ENCODE results near the gene OCA2.
A peak's percentile ranks its signal among the peaks of the same experiment; 100 is the strongest.

The OCA2 gene

DNA sequence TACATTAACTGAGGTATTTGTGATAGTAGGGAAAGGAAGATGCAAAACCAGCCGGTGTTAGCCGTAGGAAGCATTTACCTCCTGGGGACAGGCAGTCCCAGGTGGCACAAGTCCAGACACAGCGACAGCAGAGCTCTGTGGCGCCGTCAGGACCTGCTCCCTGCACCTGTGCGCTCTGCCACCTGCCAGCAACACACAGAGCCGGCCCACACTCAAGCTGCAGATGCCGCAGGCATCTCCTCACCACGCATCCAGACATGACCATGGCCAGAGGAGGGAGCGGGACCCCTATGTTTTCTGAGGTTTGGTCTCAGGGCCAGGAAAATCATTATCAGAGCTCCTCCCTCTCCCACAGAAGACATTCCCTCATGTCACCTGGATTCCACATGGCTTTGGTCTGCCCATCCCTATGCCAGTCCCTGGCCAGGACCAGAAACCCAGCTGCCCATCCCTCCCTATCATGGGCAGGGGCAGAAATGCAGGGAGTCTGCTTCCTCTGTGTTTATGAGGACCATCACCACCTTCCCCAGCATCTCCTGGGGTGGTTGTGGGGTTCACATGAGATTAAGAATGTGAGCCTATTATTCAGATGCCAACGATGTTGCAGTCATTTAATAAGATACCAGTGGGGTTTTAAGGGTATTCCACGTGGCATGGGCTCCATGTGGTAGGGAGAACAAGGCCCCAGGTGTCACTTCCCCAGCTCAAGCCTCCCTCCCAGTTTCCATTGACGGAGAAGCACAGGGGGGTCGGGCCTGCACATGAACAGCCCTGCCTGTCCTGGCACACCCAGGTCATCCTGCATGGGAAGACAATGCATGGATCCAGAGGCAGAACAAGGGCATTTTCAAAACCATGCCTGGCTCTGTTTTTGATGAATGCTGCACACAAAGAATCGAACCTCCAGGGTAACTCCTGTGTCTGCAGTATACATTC, 251.1 kb downstream of the OCA2 start:
- DNase-seq (ENCODE audit: low read depth) = no peak

DNA sequence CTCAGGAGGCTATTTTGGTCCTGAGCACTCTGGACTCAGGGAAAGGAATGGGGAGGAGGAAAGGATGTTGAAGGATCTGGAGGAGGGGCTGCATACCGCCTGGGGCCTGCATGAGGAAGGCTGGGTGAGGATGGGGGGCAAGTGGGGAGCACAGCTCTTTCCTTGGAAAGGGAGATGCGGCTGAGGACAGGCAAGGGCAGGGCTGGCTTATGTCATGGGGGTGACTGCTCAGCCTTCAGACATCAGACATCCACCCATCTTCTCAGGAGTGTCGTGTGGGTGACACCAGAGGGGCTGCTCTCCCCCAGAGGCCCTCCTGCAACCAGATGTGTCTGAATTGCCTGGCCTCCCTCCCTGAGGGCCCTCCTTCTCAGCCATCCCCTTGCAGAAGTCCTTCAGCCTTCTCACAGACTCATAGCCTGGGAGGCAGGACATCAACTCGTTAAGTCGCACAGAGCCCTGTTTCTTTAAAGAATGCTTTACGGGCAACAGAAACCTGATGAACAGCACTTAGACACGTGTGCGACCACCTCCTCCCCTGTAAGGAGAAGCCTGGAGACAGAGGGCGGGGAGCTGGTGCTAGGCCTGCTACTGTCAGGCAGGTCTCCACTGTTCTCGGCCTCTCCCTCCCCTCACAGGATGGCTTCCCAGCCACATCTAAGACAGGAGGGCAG, 252.3 kb downstream of the OCA2 start:
- no peak for DNase-seq (ENCODE audit: low read depth)

DNA sequence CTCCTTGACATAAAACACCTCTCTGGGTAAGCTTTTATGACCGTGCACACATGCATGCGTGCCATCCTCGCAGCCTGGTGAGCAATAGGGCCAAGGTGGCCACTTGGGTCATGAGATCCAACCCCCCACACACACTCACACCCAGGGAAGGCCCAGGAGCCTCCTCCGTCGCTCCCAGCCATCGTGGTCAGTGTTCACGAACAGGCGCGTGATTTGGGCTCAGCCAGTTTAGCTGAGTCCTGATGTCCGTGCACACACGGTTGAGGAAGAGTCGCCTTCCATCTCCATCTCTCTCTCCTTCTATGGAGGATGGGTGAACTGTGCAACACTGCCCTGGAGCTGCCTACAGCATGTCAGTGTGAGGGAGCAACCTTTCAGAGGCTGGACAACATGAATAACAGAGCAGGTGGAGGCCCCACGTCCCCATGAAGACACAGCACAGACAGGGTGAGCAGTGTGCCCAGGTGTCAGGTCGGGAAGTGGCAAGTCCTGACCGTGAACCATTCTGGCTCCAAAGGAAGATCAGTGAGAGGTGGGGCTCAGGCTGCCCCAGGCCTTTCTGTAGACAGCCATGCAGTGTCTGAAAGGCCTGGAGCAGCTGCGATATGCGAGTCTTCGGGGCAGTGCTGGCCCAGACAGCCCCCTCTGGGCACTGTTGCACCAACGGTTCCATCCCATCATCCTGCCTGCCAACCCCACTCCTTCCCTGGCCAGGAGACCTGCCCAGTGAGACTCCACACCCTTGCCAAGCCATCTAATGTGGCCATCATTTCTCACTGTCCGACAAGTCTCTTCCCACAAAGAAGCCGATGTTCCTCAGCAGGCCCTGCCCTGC, 253.4 kb downstream of the OCA2 start:
- DNase-seq (ENCODE audit: low read depth) = no peak

DNA sequence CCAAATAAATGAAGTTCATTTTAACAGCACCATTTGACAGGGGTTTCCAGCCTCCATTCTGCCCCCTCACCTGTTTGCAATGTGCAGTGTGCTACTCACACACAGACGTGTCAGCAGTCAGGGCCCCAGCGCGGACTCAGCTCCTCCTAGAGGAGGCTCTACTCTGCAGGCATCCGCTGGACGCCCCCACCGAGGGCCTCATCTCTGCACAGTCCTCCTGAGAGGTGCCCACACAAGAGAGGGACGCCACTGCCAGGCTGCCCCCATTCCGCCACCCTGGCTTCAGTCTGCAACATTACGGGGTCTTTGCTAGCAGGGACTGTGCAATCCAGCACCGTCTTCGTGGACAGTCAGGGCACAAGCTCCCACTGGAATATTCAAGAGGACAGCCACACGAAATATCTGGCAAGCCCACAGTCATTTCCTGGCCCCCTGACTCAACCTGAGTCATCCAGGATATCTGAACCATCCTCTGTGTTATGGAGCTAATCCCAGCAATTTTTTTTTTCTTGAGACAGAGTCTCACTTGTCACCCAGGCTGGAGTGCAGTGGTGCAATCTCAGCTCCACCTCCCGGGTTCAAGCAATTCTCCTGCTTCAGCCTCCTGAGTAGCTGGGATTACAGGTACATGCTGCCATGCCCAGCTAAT, 255.0 kb downstream of the OCA2 start:
- DNase-seq (ENCODE audit: low read depth) = peak; percentile 3

DNA sequence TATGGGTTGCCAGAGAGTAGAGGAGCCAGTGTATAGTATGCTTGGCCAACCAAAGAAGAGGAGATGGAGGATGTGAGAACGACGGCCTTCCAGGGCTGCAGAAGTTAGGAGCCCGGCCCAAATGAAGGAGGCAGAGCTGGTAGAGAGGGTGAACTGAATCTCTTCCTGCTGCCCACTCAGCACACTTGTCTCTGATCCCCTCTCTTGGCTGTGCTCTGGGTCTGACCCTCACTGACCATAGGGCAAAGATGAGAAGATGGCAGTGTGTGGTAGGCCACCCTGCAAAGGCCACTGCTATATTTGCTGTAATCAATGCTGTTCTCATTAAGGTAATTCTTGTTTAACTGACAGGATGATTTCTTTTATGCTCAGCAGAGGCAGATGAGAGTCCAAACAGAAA, 256.0 kb downstream of the OCA2 start:
- DNase-seq (ENCODE audit: low read depth) = no peak

DNA sequence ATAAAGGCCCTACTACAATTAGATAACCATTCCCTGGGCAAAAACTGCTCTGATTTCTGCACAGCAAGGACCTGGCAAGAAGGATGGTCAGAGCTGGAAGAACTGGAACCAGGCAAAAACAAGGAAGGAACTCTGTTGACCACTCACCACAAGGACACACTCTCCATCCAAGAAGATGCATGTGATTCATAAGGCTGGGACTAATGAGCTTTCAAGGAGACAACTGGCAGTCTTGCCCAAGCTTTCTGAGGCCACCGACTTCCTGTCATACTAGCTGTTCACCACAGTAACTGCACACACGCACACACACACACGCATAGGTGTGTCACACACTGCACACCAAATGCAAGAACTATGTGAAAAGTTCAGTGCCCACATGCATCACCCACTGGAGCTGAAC, 256.6 kb downstream of the OCA2 start:
- no peak for DNase-seq (ENCODE audit: low read depth)

DNA sequence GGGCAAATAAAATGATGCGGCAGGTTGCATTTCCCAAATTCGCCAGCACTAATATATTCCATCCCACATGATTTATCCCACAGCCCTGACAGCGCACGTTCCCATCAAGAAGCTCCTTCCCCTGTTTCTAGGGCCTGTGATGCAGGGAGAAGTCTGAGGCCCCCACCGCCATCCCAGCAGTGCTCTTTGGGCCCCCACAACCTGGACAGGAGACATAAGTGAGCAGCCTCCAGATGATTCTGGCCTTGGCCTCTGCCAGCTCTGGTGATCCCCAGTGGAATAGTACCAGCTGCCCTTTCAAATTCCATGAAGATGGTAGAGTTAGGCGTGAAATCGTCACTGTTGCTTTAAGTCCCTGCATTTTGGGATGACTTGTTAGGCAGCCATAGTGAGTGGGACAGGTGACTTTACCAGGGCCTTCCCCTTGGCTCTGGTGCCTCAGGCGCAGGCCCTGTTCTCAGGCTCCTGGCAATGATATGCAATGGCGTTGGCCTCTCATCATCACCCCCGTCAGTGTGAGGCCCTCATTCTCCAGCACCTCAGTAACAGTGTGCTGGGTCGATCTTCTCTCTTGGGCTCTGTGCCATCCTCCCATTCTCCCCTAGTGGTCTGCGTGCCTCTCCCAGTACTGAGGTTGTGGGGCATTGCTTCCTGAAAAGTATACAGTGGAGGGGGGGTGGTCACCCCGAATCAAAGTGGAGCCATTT, 263.7 kb downstream of the OCA2 start:
- no peak for DNase-seq (ENCODE audit: low read depth)

DNA sequence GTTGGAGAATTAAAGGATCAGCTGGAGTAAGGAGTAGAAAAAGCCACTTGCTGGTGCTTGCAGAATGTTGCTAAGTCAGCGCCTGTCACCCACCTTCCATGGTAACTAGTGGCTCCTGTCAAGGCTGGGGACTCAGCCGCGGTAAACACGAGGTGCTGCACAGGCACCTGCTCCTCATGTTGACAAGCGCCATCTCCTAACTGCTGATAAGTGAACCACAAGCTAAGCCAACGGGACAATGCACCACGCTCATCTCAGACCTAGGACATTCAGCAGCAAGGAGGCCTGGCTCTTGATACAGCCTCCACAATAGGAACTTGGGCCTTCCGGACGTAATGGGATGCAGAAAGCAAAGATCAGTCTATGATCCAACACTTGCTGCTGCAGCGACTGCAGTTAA, 264.4 kb downstream of the OCA2 start:
- DNase-seq (ENCODE audit: low read depth) = no peak

DNA sequence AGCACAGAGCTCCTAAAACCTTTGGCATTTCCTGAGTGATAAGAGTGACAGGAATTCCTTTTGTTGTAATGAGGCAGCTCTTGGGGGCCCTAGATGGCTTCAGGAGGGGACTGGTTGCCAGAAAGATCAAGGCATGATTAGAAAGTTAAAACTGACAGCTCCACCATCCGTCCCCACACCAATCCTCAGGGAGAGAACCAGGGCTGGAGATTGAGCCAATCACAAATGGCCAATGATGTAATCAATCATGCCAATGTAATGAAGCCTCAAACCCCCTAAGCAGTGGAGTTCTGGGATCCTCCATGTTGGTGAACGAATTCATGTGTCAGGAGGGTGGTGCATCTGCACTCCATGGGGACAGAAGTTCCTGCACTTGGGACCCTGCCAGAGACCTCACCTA, 265.1 kb downstream of the OCA2 start:
- no peak for DNase-seq (ENCODE audit: low read depth)

DNA sequence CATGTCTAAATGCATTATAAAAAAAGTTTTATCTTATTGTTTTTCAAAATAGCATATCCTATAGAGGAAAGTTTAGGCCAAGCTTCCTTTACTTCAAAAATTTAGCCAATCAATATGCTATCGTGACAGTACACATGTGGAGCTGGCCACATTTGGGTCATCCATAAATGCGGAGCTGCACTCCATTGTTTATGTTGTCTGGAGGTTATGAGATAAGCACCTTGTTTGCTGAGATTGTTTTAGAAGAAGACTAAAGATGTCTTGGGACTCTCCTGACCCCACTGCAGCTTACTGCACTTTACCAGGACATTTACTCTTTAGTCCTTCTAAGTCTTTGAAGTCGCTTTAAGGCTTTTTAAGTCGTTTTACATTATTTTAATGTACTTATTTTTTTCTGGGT, 265.9 kb downstream of the OCA2 start:
- no peak for DNase-seq (ENCODE audit: low read depth)

DNA sequence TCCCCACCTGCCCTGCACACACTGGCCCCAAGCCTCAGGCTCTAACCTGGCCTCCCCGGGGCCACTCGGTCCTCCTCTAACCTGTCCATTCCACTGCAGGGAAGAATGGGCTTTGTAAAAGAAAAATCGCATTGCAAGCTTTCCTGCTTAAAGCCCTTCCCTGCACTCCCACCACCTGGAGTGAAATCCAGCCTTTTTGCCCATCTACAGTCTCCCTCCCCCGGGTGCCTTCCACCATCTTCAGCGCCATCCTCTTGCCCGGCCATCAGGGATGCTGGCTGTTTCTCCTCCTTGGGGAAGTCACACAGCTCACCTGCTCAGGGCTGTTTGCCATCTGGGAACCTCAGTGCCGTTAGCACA, 266.9 kb downstream of the OCA2 start:
- DNase-seq (ENCODE audit: low read depth) = no peak

DNA sequence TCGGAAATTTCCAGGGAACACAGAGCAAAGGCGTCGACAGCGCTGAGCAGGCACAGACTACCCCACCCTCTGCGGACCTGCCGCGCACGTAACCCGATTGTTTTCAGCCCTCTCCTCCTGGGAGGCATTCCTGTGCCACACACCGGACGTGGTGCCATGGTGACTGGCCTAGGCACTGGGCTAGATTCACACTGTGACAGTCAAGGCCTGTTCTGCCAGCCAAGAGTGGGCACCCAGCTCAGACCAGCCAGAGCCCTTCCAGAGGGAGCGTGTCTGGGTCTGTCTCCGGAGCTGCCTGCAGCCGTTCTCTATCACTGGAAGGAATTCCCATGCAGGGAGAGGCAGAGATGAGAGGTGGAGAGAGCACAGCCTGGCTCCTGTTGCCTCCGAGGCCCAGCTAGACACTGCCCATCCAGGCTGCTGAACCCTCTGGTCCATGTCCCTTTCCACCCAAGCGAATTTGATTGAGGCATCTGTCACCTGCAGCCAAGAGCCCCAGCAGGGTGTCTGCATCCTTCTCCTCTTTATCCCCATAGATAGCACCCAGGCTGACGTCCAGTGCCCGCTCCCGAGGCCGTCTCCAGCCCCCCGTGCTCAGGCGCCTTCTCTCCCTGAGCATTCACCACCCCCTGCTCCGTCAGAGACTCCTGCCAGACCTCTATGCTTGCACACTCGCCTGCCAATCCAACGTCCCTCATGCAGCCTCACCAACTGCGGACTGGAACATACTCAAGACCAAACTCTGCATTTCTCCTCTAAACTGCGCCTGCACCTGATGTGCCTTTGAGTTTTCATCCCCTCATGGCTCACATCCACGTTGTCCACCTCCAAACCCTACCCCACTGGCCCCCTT, 267.5 kb downstream of the OCA2 start:
- no peak for DNase-seq (ENCODE audit: low read depth)

DNA sequence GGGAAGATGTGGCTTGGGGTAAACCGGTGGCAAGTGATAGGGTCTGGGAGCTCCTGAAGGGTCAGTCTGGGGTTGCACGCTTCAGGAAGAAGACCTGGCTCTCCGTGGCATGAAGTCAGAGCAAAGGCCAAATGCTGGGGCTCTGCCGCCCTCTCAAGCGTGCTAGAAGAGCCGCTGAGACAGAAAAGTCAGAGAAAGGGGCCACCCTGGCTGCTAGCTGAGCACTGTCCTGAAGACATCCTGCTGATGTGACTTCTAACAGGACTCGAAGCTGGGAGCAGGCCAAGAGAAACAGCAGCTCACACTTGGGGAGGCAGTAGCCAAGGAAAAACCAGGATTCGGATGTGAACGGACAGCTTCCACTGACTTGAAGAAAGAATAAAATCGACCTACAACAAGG, 270.4 kb downstream of the OCA2 start:
- DNase-seq (ENCODE audit: low read depth) = no peak

DNA sequence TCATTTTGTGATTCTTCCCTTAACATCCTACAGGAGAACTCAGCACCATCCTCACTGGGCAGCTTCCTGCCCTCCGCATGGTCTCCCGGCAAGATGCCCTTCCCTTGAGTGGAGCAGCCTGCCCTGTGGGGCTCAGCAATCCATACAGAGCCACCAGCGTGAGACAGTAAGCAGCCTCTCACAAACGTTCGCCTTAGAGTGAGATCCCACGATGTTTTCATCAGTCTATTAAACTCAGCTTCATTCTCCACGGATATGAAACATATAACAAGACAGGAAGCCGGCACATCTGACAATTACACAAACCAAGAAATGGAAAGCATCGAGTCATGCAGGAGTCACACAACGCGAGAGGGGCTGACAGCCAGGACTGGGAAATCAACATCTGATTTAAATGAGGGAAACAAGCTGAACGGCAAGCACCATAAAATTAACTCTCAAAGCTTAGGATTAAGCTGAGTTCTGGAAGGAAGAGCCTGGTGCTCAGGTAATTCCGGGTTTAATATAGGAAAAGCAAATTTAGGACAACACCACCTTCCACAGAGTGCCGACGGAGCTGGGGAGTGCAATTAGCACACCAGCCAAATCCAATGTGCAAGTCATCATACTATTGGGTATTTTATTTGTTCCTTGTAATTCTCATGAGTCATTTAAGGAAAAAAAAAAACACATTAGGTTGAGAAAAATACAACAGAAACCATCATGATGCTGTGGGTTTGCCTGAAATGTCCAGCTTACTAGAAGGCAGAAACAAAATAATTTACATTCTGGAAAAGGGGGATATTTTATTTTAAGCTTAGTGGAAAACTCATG, 272.0 kb downstream of the OCA2 start:
- no peak for DNase-seq (ENCODE audit: low read depth)

DNA sequence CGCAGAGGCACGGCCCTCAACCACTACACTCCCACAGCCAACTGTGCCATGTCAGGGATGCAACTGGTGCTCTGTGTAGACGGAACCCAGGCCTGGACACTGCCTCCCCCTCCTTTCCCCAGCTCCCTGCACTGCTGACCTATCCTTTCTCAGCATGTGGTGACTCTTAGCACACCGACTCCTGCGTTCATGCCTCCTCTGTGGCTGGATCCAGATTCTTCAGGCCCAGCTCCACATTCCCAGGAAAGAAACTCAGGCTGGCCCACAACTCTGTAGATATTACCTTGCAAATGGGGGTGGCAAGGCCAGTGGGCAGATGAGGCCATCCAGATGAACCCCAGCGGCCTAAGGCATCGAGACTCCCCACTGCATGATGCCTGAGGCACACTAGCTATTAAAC, 272.7 kb downstream of the OCA2 start:
- DNase-seq (ENCODE audit: low read depth) = no peak

DNA sequence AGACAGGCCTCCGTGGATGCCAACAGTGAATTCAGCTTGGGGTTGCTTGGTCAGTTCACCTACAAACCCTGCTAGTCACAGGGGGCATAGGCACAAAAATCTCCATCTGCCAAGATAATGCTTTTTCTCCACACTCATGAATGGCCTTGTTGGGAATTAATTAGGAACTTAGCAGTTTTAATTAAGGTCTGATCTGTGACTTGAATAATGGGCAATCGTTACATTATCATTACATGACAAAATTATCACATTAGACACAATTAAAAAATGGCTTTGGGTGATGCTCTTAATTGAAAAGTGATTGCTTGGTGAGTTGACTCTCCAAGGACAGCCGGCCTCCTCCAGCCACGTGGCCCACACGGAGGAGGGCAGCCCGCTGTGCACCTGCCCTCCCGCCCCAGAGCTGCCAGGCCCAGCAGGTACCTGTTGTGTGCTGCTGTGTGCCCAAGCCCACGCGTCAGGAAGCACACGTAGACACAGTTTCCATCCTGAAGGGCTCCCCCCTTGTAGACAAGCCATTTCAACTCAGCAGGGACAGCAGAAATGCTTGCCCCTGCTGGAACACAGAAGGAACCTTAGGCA, 274.2 kb downstream of the OCA2 start:
- DNase-seq (ENCODE audit: low read depth) = no peak

DNA sequence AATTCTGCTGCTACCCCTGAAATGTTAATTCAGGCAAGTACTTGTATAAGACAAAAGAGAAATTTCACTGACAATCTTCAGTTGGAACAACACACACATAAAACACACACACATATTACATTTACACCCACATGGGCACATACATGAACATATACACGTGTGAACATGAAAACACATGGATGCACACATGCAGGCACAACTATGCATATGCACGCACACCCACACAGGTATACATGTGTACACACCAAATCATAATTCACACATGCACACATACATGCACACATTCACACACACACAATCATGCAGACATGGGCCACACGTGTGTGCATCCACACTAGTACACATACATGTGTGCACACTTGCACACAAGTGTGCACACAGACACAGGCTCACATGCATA, 277.8 kb downstream of the OCA2 start:
- DNase-seq (ENCODE audit: low read depth) = no peak

DNA sequence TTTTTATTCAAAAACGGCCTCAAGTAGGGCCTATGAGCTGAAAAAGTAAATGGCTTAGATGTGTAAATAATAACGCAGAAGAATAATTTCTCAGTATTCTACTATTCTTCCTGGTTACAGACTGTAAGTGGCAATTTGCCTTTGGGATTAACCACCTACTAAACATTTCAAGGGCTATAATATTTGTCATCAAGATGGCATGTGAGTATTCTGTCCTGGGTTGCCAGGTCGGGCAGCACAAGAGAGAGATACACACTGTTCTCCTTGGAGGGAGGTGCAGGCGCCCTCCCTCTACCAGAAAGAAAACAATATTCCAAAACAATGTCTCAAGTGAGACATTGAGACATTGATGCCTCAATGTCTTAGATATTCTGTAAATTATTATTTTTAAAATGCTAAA, 278.4 kb downstream of the OCA2 start:
- no peak for DNase-seq (ENCODE audit: low read depth)

DNA sequence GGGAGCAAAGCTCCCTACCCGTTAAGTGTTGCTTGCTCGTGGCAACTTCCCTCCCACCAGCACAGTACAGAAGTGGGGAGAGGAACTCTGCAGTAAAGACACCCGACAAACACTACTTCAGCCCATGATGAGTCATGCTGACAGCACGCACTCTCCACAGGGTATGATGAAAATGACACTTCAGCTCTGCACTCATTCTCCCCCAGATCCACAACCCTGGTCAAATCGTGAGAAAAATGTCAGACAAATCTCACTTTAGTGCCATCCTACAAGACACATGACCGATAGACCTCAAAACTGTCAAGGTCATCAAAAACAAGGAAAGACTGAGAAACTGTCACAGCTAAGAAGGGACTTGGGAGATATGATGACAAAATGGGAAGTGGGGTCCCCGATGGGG, 278.9 kb downstream of the OCA2 start:
- DNase-seq (ENCODE audit: low read depth) = no peak

All from HS-27A (cell line).